Superior temporal gyrus (tissue), 1 donor: Measurements from ENCODE around the gene ELMO1.
A peak's percentile ranks its signal among the peaks of the same experiment; 100 is the strongest.

Experiments
- DNase-seq: peaks from one replicate; pipeline ENCODE4 v3.0.0-alpha.2; 2016; ENCODE audit errors: extremely low spot score

The ELMO1 gene

GRCh38 chr7:37346761-37347160 is 101.9 kb downstream of the ELMO1 start:
- no peak for DNase-seq

GRCh38 chr7:37344886-37345579 is 103.6 kb downstream of the ELMO1 start:
- no peak for DNase-seq

- DNase-seq: no peak
Measured at GRCh38 chr7:37342688-37343471, 105.8 kb downstream of the ELMO1 start.

DNA sequence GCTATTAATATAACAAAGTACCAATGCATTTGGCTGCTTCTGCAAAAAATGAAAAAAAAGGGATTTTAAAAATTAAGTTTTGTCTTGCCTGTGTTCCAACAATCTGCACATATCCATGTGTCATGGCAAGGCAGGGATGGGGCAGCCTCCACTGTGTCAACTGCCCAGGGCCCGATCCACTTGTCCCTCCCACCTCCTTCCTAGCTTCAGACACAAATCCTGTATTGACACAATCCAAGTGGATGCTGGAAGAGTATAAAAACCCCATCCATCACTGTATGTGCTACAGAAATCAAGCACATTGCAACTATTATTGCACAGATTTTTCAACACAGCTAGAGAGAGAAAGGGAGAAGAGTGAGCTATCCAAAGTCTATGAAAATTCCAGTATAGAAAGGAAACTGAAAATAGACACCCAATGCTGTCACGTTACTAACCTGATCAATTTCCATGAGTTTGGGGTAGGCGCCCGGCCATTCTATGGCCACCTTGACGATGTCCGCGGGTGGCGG is 106.4 kb downstream of the ELMO1 start:
- no peak for DNase-seq

DNA sequence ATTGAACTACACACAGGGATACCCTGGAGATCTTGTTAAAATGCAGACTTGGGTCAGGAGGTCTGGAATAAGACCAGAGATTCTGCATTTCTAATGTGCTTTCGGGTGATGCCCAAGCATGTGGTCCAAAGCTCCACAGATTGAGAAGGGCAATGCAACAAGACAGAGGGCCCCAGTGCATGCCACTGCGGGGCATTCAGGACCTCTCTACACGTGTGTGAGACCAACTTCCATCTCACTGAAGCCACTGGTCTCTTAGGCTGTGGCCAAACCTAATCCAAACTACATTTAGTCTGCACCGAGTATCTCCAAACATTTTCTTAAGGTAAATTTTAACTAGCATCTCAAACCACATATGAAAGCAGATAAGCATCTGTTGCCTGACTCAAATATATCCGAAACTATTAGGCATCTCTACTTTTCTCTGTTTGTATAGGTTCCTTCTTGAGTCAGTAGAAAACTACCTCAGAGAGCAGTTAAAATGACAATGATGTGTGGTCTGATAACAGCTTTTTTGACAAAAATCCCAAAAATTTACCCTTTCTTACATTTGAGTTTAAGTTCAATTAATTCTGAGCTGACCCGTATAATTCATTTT is 107.5 kb downstream of the ELMO1 start:
- DNase-seq: no peak

DNA sequence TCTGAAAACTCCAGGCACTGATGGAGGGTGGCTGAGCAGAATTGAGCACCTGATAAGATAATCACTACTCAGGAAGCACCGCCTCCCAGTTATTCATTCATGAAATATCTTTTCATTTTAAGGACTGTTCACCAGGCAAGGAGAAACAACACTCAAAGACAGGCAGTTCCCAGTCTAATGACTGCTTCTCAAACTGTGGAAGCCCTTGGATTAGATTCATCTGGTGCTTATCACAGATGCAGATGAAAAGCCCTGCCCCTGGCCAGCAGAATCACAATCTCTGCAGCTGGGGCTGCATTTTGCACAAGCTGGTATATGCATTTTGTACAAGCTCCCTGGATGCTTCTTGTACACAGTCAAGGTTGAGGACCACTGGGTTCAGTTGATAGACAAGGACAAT is 109.7 kb downstream of the ELMO1 start:
- no peak for DNase-seq

- DNase-seq: no peak
Measured at GRCh38 chr7:37337522-37337921, 111.1 kb downstream of the ELMO1 start.

DNA sequence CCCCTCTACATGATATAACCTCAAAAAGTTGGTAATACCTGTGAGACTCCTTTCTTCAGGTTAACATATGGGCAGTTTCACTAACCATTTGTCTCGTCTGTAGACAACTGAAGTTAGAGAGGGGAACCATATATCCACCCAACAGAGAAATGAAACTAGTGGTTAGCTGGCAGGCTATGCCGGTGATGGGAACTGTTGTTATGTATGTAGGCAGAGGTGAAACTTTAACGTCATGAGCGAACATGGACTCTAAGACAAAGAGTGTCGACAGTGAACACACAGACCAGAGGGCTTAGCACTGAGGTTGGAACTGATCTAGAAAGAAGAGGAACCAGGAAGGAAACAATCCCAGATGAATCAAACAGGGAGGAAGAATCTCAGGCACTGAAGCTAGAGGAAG is 112.4 kb downstream of the ELMO1 start:
- DNase-seq: no peak

DNA sequence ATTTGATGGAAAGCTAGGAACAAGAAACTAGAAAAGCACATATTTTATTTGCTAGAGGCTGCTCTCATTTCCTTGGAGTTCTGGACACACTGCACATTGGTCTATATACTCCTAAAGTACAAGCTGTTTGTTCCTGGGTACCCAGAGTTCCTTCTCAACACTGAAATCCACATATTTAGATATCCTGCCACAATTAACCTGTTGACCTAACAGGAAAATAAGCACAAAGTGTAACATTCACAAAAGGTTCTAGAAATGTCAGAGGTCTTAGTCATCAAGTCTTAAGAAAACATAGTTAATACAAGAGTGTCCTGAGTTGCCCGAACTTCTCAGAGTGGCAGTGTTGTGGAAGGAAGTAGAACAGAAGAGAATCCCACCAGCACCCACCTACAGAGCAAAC is 115.6 kb downstream of the ELMO1 start:
- DNase-seq: no peak

- no peak for DNase-seq
Measured at GRCh38 chr7:37332243-37333016, 116.2 kb downstream of the ELMO1 start.

DNA sequence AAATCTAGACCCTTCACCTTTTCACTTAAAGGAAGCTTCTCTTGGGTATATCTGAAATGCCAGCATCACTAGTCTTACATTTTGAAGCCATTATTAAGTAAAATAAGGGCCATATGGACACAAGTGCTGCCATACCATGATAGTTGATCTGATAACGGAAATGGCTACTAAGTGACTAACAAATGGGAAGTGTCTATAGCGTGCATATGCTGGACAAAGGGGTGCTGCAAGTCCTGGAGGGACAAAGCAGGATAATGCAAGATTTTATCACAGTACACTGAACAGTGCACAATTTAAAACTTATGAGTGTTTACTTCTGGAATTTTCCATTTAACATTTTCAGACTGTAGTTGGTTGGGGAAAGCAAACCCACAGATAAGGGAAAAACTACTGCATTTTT is 117.9 kb downstream of the ELMO1 start:
- DNase-seq: no peak

DNA sequence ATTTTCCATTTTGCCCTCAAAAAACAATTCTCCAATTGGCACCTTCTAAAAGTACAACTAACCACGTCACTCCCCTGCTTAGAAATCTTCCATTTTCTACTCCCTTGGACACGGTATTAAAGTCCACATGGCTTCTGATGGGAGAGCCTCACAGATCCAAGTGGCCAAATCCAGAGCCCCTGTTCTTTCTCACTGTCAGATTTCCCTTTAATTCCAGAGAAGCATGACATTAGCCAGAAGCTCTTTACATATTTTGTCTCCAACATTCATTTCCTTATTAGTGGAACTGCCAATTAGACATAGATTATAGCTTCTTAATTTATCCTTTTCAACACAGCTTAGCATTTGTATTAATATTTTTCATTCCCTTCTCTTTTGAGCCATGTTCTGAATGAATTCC is 118.7 kb downstream of the ELMO1 start:
- no peak for DNase-seq

- no peak for DNase-seq
Measured at GRCh38 chr7:37327288-37327687, 121.4 kb downstream of the ELMO1 start.

DNA sequence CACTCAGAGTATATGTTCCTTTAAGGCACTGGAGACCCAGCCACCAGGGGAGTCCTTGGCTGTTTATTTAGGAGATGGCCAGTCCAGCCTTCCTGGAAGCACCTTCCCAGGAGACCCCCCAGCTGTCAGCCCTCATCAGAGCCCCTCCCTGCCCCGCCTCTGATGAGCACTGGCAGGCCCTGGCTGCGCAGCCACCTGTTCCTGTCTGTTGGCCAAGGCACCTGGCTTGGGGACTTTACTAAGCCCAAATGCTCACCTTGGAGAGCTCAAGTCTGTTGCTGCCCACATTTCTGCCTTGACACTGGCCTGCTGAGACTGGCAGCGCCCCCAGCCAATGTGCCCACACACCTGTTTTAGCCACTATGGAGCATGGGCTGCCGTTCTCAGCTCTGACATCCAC is 124.7 kb downstream of the ELMO1 start:
- no peak for DNase-seq

DNA sequence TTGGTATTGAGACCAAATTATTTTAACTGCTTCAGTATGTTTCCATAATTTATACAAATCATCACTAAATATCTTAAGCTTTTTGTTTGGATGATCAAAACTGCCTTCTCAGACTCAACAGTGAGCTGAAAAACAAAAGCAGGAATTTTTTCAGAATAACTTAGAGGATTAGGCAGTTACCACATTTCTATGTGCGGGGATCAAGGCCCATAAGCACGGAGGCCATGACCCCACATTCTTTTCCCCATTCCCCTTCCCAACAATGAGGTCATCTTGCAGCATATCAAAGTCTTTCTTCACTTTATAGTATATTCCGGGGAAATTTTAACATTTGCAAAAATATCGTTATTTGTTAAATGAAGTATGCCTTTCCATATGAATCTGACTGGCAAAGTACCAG is 125.8 kb downstream of the ELMO1 start:
- DNase-seq: no peak

GRCh38 chr7:37320848-37321468 is 127.7 kb downstream of the ELMO1 start:
- no peak for DNase-seq

- peak; percentile 71 for DNase-seq
Measured at GRCh38 chr7:37320140-37320847, 128.4 kb downstream of the ELMO1 start.

DNA sequence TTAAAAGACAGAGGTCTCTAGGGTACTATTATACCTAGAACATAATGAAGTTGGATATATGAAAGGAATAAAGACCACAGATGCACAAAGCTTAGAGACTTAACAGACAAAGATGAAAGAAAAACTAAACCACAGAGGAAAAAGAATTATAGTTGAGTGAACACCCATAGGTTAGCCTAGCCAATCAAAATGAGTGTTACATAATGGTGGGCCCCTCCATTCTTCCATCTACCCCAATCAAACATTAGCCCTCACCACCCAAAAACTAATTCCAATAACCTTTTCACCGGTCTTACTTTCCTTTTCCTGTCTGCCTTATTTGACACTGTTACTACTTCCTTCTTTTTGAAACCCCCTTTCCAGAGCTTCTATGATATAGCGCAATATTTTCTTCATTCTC is 130.1 kb downstream of the ELMO1 start:
- no peak for DNase-seq

DNA sequence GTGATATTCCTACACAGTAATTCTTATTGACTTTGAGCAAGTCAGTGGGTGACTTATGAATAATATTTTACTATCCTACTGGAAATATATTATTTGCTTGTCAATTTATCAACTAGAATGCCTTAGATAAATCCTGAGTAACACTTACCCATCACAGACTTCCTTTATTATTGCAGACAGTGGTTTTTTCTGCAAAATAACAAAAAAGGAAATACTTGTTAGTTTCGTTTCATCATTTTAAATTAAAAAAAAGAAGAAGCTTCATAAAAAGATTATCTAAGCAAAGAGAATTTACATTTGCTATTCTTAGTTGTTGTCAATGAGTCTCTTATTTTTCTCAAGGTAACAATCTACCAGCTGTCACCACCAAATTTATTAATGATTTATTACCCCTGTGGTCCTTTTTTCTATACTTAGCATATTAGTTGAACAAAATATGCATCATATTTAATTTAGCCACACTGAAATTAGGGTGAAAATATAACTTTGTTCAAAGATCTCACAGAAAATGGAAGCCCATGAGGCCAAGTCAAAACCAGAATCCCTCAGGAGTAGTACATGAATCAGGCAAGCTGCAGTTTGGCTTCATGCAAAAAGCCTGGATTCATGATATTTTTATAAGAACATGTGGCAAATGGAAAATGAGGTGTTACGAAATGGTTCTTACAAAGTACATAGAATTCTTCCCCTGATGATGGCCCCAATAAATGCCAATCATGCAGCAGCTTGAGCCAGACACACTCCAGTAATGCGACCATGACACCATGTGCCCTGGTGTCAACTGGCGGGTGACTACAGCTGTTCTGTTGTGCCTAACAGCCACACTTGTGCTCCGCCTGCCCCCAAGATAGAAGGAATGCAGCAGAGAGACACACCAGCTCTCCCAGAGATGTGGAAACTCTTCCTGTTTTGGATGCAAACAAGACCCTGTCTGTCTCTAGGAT is 132.6 kb downstream of the ELMO1 start:
- no peak for DNase-seq

GRCh38 chr7:37312608-37313007 is 136.1 kb downstream of the ELMO1 start:
- no peak for DNase-seq
